Measurements from ENCODE around the gene TP73. TPM values are rescaled to one million over a fixed set of nuclear protein-coding genes. Genes with fewer than 3 reads are reported as not detected.

The TP73 gene
- total RNA-seq, 2 experiments from 2014 or later, result 0.50 to 0.58 TPM

DNA sequence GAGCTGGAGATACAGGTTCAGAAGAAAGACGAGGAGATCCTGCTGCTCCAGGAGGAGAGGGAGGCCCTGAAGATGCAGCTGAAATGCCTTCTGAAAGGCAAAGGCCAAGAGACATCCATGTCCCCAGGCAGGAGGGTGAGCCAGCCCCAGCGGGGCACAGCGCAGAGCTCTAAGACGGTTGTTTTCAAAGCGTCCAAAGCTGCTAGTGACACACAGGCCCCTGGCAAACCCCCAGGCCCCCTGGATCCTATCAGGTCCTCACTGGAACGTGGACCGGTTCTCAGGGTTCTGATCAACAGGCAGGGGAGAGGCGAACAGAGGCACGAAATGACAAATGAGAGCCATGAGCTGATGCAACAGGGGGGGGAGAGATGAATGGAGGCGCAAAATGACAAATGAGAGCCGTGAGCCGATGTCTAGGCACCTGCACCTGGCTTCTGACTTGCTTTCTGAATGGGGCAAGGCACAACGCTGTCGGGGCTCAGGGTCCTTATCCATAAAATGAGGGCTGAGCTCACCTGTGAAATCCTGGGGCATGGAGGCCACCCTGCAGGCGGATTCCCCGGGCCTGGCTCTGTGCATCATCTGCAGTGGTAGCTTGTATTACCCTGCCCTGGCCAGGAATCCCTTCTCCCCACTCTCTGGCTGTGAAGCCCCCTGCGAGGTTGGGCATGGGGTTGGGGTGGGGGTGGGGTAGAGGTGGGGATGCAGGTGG, 109.1 kb downstream of the TP73 start:
- no peak overlapping the region for H3K4me3 Mint-ChIP-seq
- H3K27ac Mint-ChIP-seq, result no peak overlapping the region
- H3K36me3 Mint-ChIP-seq, result no peaks in the 10 kb centered on the region
- no peaks in the 10 kb centered on the region for H3K4me1 Mint-ChIP-seq
- peaks cover 3% of the 10 kb centered on the region for H3K9me3 Mint-ChIP-seq
- DNase-seq, result no peak
- H3K27me3 Mint-ChIP-seq, result peaks cover 25% of the 10 kb centered on the region

DNA sequence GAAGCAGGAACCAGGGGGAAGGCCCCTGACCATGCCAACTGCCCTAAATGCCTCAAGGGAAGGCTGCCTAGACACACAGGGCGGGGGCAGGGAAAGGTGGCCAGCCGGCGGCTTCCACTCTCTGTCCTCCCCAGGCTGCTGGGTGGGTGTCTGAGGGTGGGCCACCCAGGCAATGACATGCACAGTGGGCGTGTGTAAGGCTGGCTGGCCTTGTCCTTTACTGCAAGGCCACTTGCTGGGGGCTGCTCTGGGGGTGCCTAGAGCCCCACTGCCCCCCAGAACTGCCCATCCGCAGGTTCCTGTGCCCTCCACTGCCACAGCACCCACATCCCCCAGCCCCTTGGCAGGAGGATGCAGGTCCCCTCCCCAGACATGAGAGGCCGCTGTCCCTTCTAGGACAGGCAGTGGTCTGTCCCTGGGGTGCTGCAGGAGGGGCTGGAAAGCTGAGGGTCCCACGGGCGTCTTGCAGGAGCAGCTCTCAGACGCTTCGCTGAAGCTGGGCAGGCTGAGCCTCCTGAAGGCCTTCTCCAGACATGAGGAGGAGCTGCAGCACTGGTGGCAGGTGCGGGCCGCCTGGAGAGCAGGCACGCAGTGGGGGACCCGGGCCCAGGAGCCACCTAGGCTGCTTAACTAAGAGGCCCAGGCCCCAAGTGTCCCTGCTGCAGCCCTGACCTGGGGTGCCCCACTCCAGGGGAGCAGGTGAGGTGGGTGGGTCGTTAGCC, 110.0 kb downstream of the TP73 start:
- Mint-ChIP-seq H3K9me3 (peaks cover 3% of the 10 kb centered on the region), H3K27ac (no peak overlapping the region), H3K4me3 (no peak overlapping the region), H3K27me3 (peaks cover 25% of the 10 kb centered on the region), H3K4me1 (no peaks in the 10 kb centered on the region), H3K36me3 (no peaks in the 10 kb centered on the region)
- no peak for DNase-seq

- no peak overlapping the region for H3K27ac Mint-ChIP-seq
- no peak overlapping the region for H3K4me3 Mint-ChIP-seq
- H3K27me3 Mint-ChIP-seq, result peaks cover 28% of the 10 kb centered on the region
- H3K9me3 Mint-ChIP-seq, result peaks cover 3% of the 10 kb centered on the region
- H3K36me3 Mint-ChIP-seq, result no peaks in the 10 kb centered on the region
- DNase-seq, result no peak
- no peaks in the 10 kb centered on the region for H3K4me1 Mint-ChIP-seq
Measured at GRCh38 chr1:3762873-3763228, 110.5 kb downstream of the TP73 start.

DNA sequence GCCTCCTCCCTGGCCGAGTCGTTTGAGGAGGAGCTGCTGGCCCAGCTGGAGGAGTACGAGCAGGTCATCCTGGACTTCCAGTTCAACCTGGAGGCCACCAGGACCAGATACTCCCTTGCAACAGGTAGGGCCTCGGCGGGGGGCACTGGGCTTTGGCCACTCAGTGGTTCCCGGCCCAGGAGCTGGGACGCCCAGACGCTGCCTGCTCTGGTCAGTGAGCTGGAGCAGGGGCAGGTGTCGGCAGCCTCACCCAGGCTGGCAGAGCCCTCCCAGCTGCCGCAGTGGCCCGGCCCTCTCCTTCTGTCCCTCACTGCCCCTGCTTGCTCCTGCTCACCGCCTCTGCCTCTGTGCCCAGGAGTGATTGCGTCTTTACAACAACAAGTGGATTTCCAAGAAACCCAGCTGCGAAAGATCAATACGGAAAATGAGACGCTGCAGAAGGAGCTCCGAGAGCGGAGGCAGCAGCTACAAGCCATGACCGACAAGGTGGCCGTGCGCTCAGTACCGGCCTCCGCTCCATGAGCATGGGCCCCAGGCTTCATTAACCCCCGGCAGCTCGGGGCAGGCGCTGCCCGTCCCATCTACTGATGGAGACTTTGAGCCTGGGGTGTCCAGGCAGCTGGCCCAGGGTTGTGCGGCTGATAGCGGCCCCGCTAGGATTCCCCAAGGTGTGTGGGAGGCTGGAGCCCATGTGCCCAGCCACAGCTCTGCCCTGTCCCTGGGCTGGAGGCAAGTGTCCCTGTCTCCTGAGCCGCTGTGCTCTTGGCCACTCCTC, 111.2 kb downstream of the TP73 start:
- no peak overlapping the region for H3K4me3 Mint-ChIP-seq
- peaks cover 3% of the 10 kb centered on the region for H3K9me3 Mint-ChIP-seq
- no peak for DNase-seq
- peaks cover 27% of the 10 kb centered on the region for H3K27me3 Mint-ChIP-seq
- no peak overlapping the region for H3K27ac Mint-ChIP-seq
- H3K4me1 Mint-ChIP-seq, result no peaks in the 10 kb centered on the region
- no peaks in the 10 kb centered on the region for H3K36me3 Mint-ChIP-seq

DNA sequence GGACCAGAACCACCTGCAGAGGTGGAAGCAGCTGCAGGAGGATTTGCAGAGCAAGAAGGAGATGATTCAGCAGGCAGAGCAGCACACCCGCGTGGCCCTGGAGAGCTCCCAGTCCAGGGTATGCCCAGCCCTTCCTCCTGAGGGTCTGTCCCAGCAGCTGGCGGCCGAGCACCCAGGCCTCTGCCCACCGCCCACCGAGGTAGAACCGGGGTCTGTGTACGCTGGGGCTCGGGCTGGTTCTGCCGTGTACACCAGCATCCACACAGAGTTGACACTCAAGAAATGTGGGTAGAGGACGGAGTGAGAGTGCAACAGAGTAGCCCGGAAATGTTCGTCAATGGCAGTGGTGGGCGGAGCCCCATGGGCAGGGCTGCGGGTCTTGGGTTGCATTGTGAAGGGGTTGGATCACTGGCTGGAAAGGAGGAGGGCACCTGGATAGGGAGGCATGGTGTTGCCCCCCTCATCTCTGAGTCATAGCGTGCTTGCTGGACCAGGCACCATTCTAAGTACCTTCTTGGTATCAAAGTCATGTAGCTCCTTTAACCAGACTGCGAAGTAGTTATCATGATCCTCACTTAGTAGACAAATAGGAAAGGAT, 115.1 kb downstream of the TP73 start:
- Mint-ChIP-seq H3K27me3 (peaks cover 3% of the 10 kb centered on the region), H3K4me1 (peaks cover 4% of the 10 kb centered on the region), H3K4me3 (no peak overlapping the region), H3K36me3 (no peaks in the 10 kb centered on the region), H3K9me3 (no peaks in the 10 kb centered on the region), H3K27ac (no peak overlapping the region)
- no peak for DNase-seq

DNA sequence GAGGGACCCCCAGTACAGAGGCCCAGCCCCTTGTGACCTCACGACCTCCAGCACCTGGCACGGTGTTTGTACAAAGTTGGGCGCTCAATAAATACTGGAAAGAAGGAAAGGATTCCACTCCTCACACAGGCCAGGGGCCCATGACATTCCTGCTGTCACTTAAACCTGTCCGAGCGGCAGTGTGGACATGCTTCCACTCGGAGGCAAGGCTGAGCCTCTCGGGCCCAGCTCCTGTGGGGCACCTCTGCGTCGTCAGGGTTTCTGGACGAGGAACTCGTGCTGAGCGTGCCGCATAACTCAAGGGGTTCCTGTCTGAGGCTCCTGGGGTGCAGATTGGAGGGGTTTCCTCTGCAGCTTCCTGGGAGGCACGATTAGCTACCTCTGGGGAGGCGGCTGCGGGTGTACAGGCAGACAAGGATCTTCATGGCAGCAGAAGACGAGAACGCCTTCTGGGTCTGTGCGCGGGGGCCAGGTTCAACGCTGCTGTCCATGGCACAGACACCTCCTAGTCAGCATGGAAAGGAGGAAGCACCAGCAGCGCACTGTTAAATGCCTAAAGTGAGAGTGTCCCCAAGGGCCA, 116.6 kb downstream of the TP73 start:
- no peak overlapping the region for H3K4me3 Mint-ChIP-seq
- H3K27ac Mint-ChIP-seq, result no peak overlapping the region
- no peaks in the 10 kb centered on the region for H3K9me3 Mint-ChIP-seq

DNA sequence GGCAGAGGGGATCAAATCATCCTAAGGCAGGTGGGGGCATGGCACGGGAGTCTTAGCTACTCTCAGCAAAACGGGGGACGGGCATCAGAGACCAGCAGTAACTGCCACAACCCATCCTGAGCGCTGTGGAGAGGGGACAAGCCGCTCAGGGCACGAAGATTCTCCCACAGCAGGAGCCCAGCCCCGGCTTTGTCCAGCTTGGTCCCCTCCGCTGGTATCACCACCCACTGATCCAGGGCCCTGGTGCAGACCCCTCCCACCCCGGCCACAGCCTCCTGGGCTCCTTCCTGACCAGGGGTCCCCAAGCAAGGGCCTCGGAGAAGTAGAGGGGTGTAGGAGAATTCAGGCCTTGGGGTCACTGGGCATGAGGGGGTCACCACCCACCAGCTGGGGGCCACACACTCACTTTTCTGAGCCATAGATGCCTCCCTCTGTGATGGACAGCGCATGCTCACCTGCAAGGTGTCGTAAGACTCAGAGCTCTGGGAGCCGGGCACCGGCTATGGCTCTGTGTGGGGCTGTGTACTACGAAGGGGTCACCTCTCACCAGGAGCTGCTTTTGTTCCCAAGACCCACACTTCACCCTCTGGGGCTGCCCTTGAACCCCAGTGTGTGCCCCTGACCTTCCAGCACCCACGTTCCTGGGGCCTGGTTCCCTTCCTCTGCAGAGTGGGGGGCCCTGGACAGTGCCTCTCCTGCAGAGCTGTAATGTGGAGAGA, 117.9 kb downstream of the TP73 start:
- peak overlapping the region; percentile 18 for H3K27ac Mint-ChIP-seq
- no peak overlapping the region for H3K4me3 Mint-ChIP-seq

More for the DNA sequence above, 116.6 kb downstream of the TP73 start:
- H3K36me3 Mint-ChIP-seq, result no peaks in the 10 kb centered on the region
- no peak for DNase-seq
- H3K27me3 Mint-ChIP-seq, result peaks cover 3% of the 10 kb centered on the region
- peaks cover 6% of the 10 kb centered on the region for H3K4me1 Mint-ChIP-seq

GRCh38 chr1:3771108-3772026, 119.1 kb downstream of the TP73 start:
- no peaks in the 10 kb centered on the region for H3K9me3 Mint-ChIP-seq
- no peaks in the 10 kb centered on the region for H3K36me3 Mint-ChIP-seq
- peak overlapping the region; percentile 85 for H3K27ac Mint-ChIP-seq
- DNase-seq, result no peak
- peaks cover 8% of the 10 kb centered on the region for H3K4me1 Mint-ChIP-seq
- H3K4me3 Mint-ChIP-seq, result peak overlapping the region; percentile 79
- peaks cover 3% of the 10 kb centered on the region for H3K27me3 Mint-ChIP-seq

More for the DNA sequence above, 117.9 kb downstream of the TP73 start:
- Mint-ChIP-seq H3K4me1 (peaks cover 6% of the 10 kb centered on the region), H3K27me3 (peaks cover 3% of the 10 kb centered on the region), H3K9me3 (no peaks in the 10 kb centered on the region), H3K36me3 (no peaks in the 10 kb centered on the region)
- DNase-seq, result no peak

DNA sequence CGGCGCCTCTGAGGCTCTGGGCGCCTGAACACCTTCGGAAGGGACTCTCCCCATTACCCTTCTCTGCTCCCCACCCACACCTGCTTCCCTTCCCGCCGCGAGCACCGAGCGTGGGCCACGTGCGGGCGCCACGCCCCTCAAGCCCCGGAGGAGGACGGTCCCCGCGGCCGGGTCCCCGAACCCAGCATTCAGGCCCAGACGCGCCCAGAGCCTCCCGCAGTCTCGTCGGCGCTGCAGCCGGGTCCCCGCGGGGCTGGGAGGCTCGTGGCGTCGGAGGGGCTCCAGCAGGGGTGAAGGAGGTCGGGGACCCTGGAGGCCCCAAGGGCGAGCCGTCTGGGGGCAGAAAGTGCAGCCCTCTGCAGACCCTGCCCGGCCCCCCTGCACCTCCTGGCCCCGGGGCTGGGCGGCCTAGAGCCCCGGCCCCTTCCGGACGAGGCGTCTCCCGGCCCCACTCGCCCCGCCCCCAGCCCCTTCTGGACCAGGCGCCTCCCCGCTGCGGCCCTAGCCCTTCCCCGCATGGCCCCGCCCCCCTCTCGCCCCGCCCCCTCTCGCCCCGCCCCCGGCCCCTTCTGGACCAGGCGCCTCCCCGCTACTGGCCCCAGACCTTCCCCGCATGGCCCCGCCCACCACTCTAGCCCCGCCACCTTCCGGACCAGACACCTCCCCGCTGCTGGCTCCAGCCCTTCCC, 119.9 kb downstream of the TP73 start:
- peaks cover 3% of the 10 kb centered on the region for H3K27me3 Mint-ChIP-seq

GRCh38 chr1:3772715-3773571, 120.6 kb downstream of the TP73 start, which contains the start of gene SMIM1:
Gene SMIM1, plus strand, starts transcription at chr1:3772749. Its CDS starts 2,625 bp downstream, at chr1:3775374.
- Mint-ChIP-seq H3K4me1 (peaks cover 8% of the 10 kb centered on the region), H3K4me3 (peak within 1 kb of the TSS; percentile 79), H3K27ac (peak within 1 kb of the TSS; percentile 85), H3K27me3 (no peaks in the 10 kb centered on the region), H3K9me3 (no peaks in the 10 kb centered on the region), H3K36me3 (no peaks in the 10 kb centered on the region)
- DNase-seq, result no peak

More for the DNA sequence above, 119.9 kb downstream of the TP73 start:
- peaks cover 8% of the 10 kb centered on the region for H3K4me1 Mint-ChIP-seq
- DNase-seq, result peak; percentile 88
- H3K27ac Mint-ChIP-seq, result peak overlapping the region; percentile 85
- no peaks in the 10 kb centered on the region for H3K36me3 Mint-ChIP-seq
- no peaks in the 10 kb centered on the region for H3K9me3 Mint-ChIP-seq
- peak overlapping the region; percentile 79 for H3K4me3 Mint-ChIP-seq

DNA sequence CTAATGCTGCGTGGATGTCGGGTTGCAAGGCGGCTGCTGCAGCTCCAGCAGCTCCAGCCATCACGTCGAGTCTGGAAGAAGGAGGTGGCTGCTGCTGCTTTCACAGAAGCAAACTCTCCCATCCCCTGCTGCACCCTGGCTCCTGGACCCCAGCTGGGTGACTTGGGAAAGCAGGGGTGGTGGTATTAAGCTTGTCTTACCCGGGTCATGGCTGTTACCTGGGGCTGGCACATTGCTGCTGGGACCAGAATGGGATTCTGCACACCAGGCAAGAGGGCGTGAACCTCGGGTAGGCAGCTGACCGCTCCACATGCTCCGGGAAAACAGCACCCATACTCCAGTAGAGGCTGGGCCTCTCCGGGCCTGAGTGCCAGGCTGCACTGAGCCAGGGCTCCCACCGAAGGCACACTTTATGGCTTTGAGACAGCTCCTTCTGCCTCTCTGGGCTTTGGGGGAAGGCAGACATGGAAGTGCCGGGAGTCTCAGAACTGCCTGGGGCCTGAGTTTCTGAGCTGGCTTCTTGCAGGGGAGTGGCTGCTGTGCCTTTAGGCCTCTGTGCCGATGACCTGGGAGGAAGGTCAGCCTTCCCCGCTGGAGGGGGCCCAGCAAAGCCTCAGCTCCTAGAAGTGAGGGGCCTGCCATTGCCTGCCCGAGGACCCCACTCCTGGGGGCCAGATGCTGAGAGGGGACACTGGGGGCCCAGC, 121.4 kb downstream of the TP73 start:
- Mint-ChIP-seq H3K4me1 (peaks cover 8% of the 10 kb centered on the region), H3K27me3 (no peaks in the 10 kb centered on the region), H3K27ac (no peak overlapping the region), H3K9me3 (no peaks in the 10 kb centered on the region), H3K36me3 (no peaks in the 10 kb centered on the region), H3K4me3 (no peak overlapping the region)
- no peak for DNase-seq
